ENCODE data around the gene CEP112.

The CEP112 gene

GRCh38 chr17:66211047-66211810 lies 19.3 kb upstream of the CEP112 start:
- DNase-seq (ENCODE audit: low spot score): no peak

DNA sequence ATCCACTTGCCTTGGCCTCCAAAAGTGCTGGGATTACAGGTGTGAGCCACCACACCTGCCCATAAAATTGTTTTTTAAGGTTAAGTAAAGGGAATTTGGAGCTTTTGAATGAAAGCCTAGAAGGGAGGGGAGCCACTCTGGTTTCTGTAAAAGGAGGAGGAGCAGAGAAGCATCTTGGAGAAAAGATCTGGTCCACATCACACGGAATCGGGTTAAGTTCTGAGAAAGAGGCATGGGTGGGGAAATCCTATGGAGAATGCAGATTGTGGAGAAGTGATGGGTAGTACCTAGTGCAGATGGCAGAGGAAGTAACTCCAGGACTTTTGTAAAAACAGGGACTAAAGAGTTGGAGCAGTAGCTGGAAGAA lies 18.3 kb upstream of the CEP112 start:
- no peak for DNase-seq (ENCODE audit: low spot score)

- no peak for DNase-seq (ENCODE audit: low spot score)
Measured at GRCh38 chr17:66207936-66208335, 16.0 kb upstream of the CEP112 start.

GRCh38 chr17:66203274-66204015 lies 11.5 kb upstream of the CEP112 start:
- no peak for DNase-seq (ENCODE audit: low spot score)

DNA sequence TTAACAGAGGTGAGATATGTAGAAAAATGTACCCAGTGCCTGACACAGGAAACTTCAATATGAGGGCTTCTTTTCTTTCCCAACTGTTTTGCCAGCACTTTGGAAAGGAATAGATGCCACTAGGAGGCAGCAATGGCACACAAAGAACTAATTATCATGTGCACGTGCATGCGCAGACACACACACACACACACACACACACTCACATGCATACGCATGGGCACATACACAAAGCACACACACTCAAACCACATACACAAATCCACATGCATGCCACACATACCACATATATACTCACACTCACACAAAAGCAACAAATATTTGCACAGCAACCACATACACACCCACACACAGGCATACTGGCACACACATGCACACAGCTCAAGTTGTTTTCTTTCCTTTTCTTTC lies 8.8 kb upstream of the CEP112 start:
- peak; percentile 52 for DNase-seq (ENCODE audit: low spot score)

- no peak for DNase-seq (ENCODE audit: low spot score)
Measured at GRCh38 chr17:66198242-66198641, 6.3 kb upstream of the CEP112 start.

- no peak for DNase-seq (ENCODE audit: low spot score)
Measured at GRCh38 chr17:66192378-66192687, 400 bp upstream of the CEP112 start.

DNA sequence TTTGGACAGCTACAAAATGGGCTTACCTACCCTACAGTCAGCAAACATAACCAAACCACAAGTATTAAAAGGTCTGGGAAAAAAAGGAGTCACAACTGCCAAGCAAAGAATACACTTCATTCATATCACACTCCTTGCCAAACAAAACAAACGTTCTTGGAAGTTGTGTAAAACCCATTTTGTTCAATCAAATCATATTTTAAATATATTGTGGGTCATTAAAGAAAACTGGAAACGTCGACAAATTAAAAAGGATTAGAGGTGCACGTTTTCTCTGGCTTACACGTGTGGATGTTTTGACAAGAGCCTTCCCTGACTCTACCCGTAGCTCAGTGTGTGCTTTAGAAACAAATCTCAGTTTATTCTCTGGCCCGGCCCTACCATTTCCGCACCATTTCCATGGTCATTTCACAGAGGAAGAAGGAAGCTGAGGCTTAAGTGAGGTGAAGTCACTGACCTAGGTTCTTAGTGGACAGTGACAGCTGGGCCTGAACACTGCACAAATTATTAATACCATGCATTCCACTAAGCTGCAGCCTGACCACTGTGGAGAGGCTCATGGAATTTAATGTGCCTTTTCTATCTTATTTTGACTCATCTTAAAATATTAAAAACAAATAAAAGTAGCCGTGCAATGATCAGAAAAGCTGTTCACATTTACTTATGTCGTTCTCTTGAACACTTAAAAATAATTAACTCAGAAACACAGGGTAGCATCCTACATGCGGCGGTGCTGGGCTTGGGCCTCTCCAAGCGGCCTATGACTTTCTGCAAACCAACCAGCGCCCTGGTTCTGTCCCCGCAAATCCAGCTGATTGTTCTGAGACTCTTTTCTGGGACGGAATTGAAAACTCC lies 968 bp downstream of the CEP112 start:
- peak; percentile 24 for DNase-seq (ENCODE audit: low spot score)

DNA sequence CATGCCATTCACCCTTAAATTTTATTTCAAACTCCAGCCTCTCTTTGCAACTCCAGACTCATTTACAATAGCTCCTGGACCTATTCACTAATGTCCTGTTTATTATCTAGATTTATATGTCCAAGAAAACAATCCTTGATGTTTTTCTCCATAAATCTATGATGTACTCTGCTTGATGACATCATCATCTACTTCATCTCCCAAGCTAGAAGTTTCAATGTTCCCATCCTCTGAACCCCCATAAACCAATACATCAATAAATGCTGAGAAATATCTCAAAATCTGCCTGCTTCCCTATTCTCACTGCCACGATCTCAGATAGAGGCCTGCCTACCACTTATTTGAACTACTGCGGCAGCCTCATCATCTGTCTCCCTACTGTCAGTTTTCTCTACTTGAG lies 4.2 kb downstream of the CEP112 start:
- DNase-seq (ENCODE audit: low spot score): no peak

DNA sequence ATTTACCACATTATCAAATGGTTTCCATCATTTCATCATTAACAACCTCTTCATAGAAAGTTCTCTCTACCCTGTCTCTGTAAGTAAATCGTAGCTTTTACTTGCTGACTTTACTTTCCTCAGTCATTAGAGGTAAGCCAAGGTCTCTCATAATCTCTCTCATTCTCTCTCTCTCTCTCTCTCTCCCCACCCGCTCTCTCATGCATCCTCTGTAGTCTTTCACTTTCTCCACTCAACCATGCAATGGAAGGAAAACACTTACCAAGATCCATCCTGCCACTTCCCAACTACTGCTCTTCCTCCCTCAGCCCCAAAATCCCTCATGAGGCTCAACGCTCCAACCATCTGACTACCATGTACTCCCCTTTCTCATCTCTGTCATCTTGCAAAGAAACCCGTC lies 6.1 kb downstream of the CEP112 start:
- no peak for DNase-seq (ENCODE audit: low spot score)

DNA sequence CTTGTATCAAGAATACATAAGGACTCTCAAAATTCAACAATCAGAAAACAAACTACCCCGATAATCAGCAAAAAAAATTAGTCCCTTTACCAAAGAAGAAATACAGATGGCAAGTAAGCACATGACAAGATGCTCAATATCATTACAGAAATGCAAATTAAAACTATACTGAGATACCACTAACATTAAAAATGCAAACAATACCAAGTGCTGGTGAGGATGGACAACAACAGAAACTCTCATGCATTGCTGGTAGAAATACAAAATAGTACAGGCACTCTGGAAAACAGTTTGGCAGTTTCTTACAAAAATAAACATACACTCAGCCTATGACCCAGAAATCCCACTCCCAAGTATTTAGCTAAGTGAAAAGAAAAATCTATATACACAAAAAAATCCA lies 7.5 kb downstream of the CEP112 start:
- DNase-seq (ENCODE audit: low spot score): no peak

- DNase-seq (ENCODE audit: low spot score): no peak
Measured at GRCh38 chr17:66183529-66183928, 8.4 kb downstream of the CEP112 start.

GRCh38 chr17:66178642-66179041 lies 13.3 kb downstream of the CEP112 start:
- DNase-seq (ENCODE audit: low spot score): no peak

DNA sequence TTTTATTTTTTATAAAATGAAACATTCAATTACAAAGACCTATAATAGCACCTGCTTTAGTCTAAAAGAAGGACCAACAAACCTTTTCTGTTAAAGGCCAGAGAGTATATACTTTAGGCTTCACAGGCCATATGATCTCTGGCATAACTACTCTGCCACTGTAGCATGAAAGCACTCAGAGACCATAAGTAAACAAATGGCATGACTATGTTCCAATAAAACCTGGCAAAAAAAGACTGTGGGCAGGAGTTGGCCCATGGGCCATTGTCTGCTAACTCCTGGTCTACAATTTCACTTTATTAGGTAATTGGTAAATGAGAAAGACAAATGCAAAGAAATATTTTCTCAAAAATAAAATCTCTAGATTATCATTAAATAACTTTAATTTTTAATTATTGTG lies 14.9 kb downstream of the CEP112 start:
- DNase-seq (ENCODE audit: low spot score): no peak

GRCh38 chr17:66175892-66176291 lies 16.0 kb downstream of the CEP112 start:
- no peak for DNase-seq (ENCODE audit: low spot score)

- no peak for DNase-seq (ENCODE audit: low spot score)
Measured at GRCh38 chr17:66172691-66173223, 19.2 kb downstream of the CEP112 start.

DNA sequence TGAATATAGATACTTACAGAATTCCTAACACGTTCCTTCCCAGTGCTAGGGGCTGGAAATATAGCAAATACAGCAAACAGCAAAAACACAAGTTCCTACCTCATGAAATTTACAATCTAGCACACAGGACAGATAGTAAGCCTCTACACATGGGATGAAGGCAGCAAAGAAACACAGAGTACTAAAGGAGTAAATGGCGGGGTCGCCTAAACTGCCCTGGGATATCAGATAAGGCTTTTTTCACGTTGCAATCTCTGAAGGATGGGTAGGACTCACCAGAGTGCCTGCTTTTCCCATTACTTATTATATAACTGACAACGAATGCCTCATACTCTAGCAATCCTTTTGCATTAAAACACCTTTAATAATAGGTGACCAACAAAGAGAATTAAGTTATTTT lies 19.8 kb downstream of the CEP112 start:
- no peak for DNase-seq (ENCODE audit: low spot score)

DNA sequence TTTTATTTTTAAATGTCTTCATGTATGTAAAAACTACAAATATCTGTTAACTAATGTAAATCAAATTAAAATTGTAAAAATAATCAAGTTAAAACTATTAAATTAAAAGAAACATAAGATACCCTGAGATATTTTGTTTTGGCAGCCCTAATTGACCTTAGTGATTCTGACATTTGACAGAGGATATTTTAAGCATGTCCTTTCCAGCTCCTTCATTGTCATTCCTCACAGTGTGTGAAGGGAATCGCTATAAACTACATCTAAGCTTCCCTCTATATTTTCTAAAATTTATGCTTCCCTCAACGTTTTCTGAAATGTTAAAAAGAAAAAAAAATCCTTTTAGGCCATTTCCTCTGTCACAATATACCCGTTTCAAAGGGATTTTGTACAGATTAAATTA lies 20.2 kb downstream of the CEP112 start:
- DNase-seq (ENCODE audit: low spot score): no peak

DNA sequence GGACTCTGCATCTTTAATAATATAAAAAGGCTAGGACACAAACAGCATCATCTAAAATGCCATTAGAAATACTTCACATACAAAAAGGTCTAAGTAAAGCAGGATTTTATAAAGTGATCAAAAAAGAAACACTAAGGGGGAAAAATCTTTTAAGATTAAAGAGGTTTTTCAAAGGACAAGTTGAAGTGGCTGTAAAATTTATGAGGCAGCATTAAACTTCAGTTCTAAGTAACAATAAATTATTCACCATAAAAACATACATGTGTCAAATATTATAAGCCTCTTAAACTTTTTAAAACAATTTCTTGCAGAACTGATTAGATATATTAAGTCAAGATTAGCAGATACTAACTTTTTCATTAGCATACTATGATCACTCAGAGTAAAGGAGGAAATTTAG lies 20.8 kb downstream of the CEP112 start:
- no peak for DNase-seq (ENCODE audit: low spot score)

GRCh38 chr17:66169839-66170238 lies 22.1 kb downstream of the CEP112 start:
- no peak for DNase-seq (ENCODE audit: low spot score)

DNA sequence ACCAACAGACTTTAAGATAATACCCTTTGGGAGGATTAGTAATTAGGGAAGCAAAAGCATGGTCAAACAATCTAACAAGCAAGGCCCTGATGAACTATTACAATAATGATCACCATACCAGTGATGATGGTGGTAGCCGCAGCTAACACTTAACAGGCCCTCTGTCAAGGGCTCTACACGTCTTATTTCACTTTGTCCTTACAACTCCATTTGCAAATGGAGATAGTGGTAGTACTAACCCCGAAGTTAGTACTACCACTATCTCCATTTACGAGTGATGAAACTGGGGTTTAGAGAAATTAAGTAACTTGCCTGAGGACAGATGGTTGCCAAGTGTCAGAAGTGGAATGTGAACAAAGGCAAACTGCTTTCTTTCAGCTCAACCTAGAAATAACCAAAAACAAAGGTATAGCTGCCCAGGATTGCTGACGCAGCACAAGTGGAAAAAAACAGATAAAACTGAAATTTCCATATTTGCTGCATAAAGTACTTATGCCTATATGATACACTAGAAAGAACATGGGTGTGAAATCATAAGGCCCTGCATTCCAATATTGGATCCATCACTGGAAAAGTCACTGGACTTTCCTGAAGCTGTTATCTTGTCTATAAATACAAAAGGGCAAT lies 24.6 kb downstream of the CEP112 start:
- DNase-seq (ENCODE audit: low spot score): no peak

DNA sequence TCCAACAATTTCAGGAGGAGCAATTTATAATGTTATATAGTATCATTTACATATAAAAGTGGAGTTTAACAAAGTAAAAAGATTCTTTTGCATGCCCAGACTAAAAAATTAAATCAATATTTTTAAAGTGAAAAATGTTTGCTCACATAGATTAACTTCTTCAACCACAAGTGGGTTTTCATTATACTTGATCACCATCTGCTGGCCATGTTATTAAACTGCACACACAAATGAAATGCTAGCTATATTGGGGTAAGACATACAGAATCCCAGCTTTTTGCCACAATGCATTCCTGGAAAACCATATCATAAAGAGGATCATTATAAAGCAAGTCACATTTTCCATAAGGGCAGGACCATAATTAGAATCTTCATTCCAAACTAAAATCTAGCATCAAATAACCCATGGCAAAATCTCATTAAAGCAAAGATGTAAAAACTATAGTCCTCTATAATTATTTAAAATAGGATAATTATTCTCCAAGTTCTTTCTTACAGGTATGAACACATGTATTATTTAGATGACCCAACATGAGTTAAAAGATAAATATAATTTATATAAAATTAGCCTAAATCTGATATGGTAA lies 26.3 kb downstream of the CEP112 start:
- peak; percentile 49 for DNase-seq (ENCODE audit: low spot score)

All from HuH-7 (cell line).